ENCODE measurements around the gene POC5. TPM values are rescaled to one million over a fixed set of nuclear protein-coding genes. Genes with fewer than 3 reads are reported as not detected.

Gene POC5
- total and polyA plus RNA-seq, 2 of the 13 experiments (the other 11 are each of a cell fraction or from before 2014, with no cell fraction given) = 6.9 to 9.3 TPM

DNA sequence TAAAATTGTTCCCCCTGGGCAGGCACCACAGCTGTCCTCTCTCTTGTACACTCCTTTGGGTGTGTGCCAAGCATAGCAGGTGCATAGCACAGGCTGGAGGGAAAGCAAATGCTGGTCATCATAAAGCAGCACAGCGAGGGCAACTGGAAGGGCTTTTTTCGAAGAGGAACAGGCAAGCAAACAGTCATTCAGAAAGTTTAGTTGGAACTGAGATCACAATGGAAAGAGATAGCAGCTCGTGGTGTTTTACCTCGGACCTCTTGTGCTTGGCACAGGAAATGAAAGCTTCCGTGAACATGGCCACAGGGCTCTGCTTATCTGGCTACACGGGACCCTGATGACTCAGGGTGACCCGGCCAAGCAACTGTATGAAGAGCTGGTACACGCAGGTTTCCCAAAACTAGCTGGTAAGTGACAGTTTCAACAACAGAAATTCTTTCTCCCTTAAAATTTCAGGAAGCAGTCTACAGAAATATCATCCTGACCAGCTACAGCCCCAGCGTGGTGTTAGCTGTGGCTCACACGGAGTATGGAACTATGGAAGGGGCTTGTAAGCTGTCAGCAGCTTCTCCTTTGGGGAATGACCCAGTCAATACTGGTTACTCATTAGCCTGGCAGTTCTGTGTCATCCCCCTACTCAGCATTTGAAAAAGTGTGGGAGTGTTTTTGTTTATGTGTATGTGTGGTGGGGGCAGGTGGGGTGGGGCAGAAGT, 48.1 kb downstream of the POC5 start:
- ChIA-PET CTCF (ENCODE audit: low intra/inter-chr PET ratio, low total read pairs) (no interaction called here), POLR2A (interaction anchor here (0.9 to 1.4 kb wide), 3 partner anchors 48 to 295 kb away, joined by 3 to 4 read pairs (median 4); partner anchors contain the start of gene POC5)
- peak overlapping the region; percentile 38 for H3K9ac ChIP-seq (ENCODE audit: insufficient read depth, low read depth, low read length)
- peaks cover 19% of the 10 kb centered on the region for H3K4me1 ChIP-seq (ENCODE audit: insufficient read depth, low read length)
- BruUV-seq (replicated peaks) = no TSS peak
- no peaks in the 10 kb centered on the region for H4K20me1 ChIP-seq (ENCODE audit: insufficient read depth, low read length)
- no peaks in the 10 kb centered on the region for H3K27me3 ChIP-seq (ENCODE audit: control insufficient read depth in 1 of 2, insufficient read depth in 2 of 2, low read length in 2 of 2)
- in situ Hi-C loops (cut with HindIII; ENCODE audit: extremely low pct_ligation_motif_present, low pct_unique_long_range_greater_than_20kb) (no loop called here), intact Hi-C loops (cut with micrococcal nuclease; ENCODE audit: unreplicated experiment) (no loop called here)
- peak overlapping the region; percentile 32 to 62 (median 59); a peak in 5 of 6 replicates for H3K4me3 ChIP-seq (replicated peaks in 1 of 3; ENCODE audit: insufficient read depth in 1 of 3, low read depth in 2 of 3, low read length in 3 of 3)
- DNase-seq (ENCODE audit: low spot score) (peak; percentile 39), FAIRE-seq (peak; percentile 49), ATAC-seq (peak; percentile 92)
- H3K27ac ChIP-seq (ENCODE audit: extremely low read length, insufficient read depth, low read length) = no peak overlapping the region
- peak overlapping the region; percentile 87 for H2AFZ ChIP-seq (ENCODE audit: low read length)
- H3K4me2 ChIP-seq (ENCODE audit: low read depth, low read length) = peak overlapping the region; percentile 90
- 0 out of 5 replicates have a peak, but pooled peaks cover 0 to 2% of the 10 kb centered on the region in 2 experiments for H3K36me3 ChIP-seq (replicated peaks in 1 of 2; ENCODE audit: control insufficient read depth in 1 of 2, insufficient read depth in 2 of 2, low read length in 2 of 2)
- H3K79me2 ChIP-seq (ENCODE audit: insufficient read depth, low read length) = no peaks in the 10 kb centered on the region
- 2% methylated on average over 10 of the region's 10 CpGs for WGBS (ENCODE audit: low lambda C conversion rate)
- no peaks in the 10 kb centered on the region for H3K9me3 ChIP-seq (ENCODE audit: low read length)
- TF ChIP-seq, protein P1, sequence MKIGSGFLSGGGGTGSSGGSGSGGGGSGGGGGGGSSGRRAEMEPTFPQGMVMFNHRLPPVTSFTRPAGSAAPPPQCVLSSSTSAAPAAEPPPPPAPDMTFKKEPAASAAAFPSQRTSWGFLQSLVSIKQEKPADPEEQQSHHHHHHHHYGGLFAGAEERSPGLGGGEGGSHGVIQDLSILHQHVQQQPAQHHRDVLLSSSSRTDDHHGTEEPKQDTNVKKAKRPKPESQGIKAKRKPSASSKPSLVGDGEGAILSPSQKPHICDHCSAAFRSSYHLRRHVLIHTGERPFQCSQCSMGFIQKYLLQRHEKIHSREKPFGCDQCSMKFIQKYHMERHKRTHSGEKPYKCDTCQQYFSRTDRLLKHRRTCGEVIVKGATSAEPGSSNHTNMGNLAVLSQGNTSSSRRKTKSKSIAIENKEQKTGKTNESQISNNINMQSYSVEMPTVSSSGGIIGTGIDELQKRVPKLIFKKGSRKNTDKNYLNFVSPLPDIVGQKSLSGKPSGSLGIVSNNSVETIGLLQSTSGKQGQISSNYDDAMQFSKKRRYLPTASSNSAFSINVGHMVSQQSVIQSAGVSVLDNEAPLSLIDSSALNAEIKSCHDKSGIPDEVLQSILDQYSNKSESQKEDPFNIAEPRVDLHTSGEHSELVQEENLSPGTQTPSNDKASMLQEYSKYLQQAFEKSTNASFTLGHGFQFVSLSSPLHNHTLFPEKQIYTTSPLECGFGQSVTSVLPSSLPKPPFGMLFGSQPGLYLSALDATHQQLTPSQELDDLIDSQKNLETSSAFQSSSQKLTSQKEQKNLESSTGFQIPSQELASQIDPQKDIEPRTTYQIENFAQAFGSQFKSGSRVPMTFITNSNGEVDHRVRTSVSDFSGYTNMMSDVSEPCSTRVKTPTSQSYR (CRISPR knock-in tag; IDR thresholded peaks at IDR 0.05; ENCODE audit: borderline replicate concordance) = no peak
- TF ChIP-seq, protein P2, sequence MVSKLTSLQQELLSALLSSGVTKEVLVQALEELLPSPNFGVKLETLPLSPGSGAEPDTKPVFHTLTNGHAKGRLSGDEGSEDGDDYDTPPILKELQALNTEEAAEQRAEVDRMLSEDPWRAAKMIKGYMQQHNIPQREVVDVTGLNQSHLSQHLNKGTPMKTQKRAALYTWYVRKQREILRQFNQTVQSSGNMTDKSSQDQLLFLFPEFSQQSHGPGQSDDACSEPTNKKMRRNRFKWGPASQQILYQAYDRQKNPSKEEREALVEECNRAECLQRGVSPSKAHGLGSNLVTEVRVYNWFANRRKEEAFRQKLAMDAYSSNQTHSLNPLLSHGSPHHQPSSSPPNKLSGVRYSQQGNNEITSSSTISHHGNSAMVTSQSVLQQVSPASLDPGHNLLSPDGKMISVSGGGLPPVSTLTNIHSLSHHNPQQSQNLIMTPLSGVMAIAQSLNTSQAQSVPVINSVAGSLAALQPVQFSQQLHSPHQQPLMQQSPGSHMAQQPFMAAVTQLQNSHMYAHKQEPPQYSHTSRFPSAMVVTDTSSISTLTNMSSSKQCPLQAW (CRISPR knock-in tag; IDR thresholded peaks at IDR 0.05) = peak; percentile 73
- TF ChIP-seq RFX5 (IDR thresholded peaks at IDR 0.05; ENCODE audit: low read depth, low read length) (no peak), GPBP1L1 (CRISPR knock-in tag; IDR thresholded peaks at IDR 0.05) (no peak), TRIM24 (CRISPR knock-in tag; IDR thresholded peaks at IDR 0.05) (no peak), MLLT10 (CRISPR knock-in tag; IDR thresholded peaks at IDR 0.05) (no peak), ZNF121 (CRISPR knock-in tag; IDR thresholded peaks at IDR 0.05) (no peak), TBX3 (IDR thresholded peaks at IDR 0.05; ENCODE audit: borderline replicate concordance) (no peak), SALL1 (CRISPR knock-in tag; IDR thresholded peaks at IDR 0.05) (no peak; the same call in 1 of the 2 replicates), CHD4 (IDR thresholded peaks at IDR 0.05; ENCODE audit: borderline replicate concordance, low read length) (no peak), WIZ (CRISPR knock-in tag; IDR thresholded peaks at IDR 0.05) (0 out of 2 replicates have a peak, but pooled peaks have one; percentile 35), SAFB2 (CRISPR knock-in tag; IDR thresholded peaks at IDR 0.05; ENCODE audit: borderline replicate concordance, low read depth) (no peak)
- TF ChIP-seq, protein P3, sequence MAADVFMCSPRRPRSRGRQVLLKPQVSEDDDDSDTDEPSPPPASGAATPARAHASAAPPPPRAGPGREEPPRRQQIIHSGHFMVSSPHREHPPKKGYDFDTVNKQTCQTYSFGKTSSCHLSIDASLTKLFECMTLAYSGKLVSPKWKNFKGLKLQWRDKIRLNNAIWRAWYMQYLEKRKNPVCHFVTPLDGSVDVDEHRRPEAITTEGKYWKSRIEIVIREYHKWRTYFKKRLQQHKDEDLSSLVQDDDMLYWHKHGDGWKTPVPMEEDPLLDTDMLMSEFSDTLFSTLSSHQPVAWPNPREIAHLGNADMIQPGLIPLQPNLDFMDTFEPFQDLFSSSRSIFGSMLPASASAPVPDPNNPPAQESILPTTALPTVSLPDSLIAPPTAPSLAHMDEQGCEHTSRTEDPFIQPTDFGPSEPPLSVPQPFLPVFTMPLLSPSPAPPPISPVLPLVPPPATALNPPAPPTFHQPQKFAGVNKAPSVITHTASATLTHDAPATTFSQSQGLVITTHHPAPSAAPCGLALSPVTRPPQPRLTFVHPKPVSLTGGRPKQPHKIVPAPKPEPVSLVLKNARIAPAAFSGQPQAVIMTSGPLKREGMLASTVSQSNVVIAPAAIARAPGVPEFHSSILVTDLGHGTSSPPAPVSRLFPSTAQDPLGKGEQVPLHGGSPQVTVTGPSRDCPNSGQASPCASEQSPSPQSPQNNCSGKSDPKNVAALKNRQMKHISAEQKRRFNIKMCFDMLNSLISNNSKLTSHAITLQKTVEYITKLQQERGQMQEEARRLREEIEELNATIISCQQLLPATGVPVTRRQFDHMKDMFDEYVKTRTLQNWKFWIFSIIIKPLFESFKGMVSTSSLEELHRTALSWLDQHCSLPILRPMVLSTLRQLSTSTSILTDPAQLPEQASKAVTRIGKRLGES (CRISPR knock-in tag; IDR thresholded peaks at IDR 0.05; ENCODE audit: borderline replicate concordance) = no peak
